Ectodermal cell (in vitro differentiated cells): ENCODE data around the gene TMEM233.
"Not testable (repeated sequence)": the region's sequence is repeated elsewhere in the genome, so short reads cannot be mapped to it uniquely, and the experiment has no call there.

Experiments used
- H3K27ac ChIP-seq: 2 replicates; pipeline ENCODE4 v1.7.0; 2013; ENCODE audit warnings: mild to moderate bottlenecking, low read depth, low read length; ENCODE audit not compliant: insufficient read depth, poor library complexity, severe bottlenecking
- H3K27me3 ChIP-seq: 2 replicates; pipeline ENCODE4 v1.7.0; 2013; ENCODE audit warnings: mild to moderate bottlenecking, low read length; ENCODE audit not compliant: insufficient read depth, control insufficient read depth, poor library complexity, severe bottlenecking
- H3K36me3 ChIP-seq: one replicate; pipeline ENCODE4 v1.7.0; 2013; ENCODE audit warnings: low read length; ENCODE audit not compliant: control insufficient read depth, insufficient read depth
- H3K4me1 ChIP-seq: one replicate; pipeline ENCODE4 v1.7.0; 2013; ENCODE audit warnings: low read length; ENCODE audit not compliant: control insufficient read depth, insufficient read depth
- H3K4me3 ChIP-seq: 2 replicates; pipeline ENCODE4 v1.7.0; 2013; ENCODE audit warnings: low read depth, low read length, control low read depth; ENCODE audit not compliant: insufficient read depth
- H3K9me3 ChIP-seq: 2 replicates; pipeline ENCODE4 v1.7.0; 2013; ENCODE audit warnings: mild to moderate bottlenecking, low read length, moderate library complexity; ENCODE audit not compliant: control insufficient read depth
- WGBS, 2 experiments: methylation state at CpG; one replicate each; pipeline ENCODE4 v1.1.7; 2013; ENCODE audit warnings: missing lambda C conversion rate in 2 of 2; 5-methylcytosine and 5-hydroxymethylcytosine counted together

TMEM233 gene

GRCh38 chr12:119602734-119603094 lies 9.1 kb downstream of the TMEM233 start:
- Histone ChIP-seq H3K4me3 (no peak overlapping the region), H3K36me3 (no peaks in the 10 kb centered on the region), H3K9me3 (no peaks in the 10 kb centered on the region), H3K4me1 (no peaks in the 10 kb centered on the region), H3K27me3 (peaks cover 20% of the 10 kb centered on the region), H3K27ac (no peak overlapping the region)
- WGBS, 2 experiments, result 84 to 87% methylated on average over 4 of the region's 4 CpGs

DNA sequence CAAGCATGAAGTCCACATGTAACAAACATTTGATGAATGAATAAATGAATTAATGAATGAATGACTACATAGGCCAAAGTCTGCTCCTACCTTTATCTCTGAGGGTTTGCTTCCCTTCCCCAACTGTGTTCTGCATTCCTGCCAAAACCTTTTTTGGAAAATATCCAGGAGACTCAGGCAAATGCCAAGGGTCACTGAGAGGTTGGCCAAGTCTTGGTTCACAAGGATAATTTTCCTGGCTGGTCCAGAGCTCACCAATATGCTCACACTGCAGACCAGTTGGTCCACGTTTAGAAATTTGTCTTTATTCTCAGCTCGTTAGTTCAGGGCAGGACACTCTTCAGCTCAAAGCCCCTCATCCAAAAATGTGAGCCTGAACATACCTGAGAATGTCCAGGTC lies 10.2 kb downstream of the TMEM233 start:
- Histone ChIP-seq H3K9me3 (no peaks in the 10 kb centered on the region), H3K27me3 (peaks cover 9% of the 10 kb centered on the region), H3K4me1 (no peaks in the 10 kb centered on the region), H3K27ac (no peak overlapping the region), H3K4me3 (no peak overlapping the region), H3K36me3 (no peaks in the 10 kb centered on the region)
- WGBS, 2 experiments, result 85 to 91% methylated on average over 2 of the region's 2 CpGs

- Histone ChIP-seq H3K4me3 (no peak overlapping the region), H3K27me3 (no peaks in the 10 kb centered on the region), H3K4me1 (no peaks in the 10 kb centered on the region), H3K27ac (no peak overlapping the region), H3K9me3 (no peaks in the 10 kb centered on the region), H3K36me3 (no peaks in the 10 kb centered on the region)
- WGBS, 2 experiments, result 76 to 81% methylated on average over 3 of the region's 3 CpGs
Observed at GRCh38 chr12:119609358-119609757, 15.8 kb downstream of the TMEM233 start.

- Histone ChIP-seq H3K27ac (no peak overlapping the region), H3K27me3 (no peaks in the 10 kb centered on the region), H3K36me3 (no peaks in the 10 kb centered on the region), H3K4me3 (no peak overlapping the region), H3K9me3 (no peaks in the 10 kb centered on the region), H3K4me1 (no peaks in the 10 kb centered on the region)
- 78% methylated on average over 9 of the region's 9 CpGs for WGBS, 2 experiments
Observed at GRCh38 chr12:119613319-119613936, 19.9 kb downstream of the TMEM233 start.

- H3K27me3 ChIP-seq, result no peaks in the 10 kb centered on the region
- no peaks in the 10 kb centered on the region for H3K9me3 ChIP-seq
- H3K4me3 ChIP-seq, result no peak overlapping the region
- no peaks in the 10 kb centered on the region for H3K4me1 ChIP-seq
- H3K36me3 ChIP-seq, result no peaks in the 10 kb centered on the region
- H3K27ac ChIP-seq, result no peak overlapping the region
Observed at GRCh38 chr12:119614705-119615104, 21.1 kb downstream of the TMEM233 start.

DNA sequence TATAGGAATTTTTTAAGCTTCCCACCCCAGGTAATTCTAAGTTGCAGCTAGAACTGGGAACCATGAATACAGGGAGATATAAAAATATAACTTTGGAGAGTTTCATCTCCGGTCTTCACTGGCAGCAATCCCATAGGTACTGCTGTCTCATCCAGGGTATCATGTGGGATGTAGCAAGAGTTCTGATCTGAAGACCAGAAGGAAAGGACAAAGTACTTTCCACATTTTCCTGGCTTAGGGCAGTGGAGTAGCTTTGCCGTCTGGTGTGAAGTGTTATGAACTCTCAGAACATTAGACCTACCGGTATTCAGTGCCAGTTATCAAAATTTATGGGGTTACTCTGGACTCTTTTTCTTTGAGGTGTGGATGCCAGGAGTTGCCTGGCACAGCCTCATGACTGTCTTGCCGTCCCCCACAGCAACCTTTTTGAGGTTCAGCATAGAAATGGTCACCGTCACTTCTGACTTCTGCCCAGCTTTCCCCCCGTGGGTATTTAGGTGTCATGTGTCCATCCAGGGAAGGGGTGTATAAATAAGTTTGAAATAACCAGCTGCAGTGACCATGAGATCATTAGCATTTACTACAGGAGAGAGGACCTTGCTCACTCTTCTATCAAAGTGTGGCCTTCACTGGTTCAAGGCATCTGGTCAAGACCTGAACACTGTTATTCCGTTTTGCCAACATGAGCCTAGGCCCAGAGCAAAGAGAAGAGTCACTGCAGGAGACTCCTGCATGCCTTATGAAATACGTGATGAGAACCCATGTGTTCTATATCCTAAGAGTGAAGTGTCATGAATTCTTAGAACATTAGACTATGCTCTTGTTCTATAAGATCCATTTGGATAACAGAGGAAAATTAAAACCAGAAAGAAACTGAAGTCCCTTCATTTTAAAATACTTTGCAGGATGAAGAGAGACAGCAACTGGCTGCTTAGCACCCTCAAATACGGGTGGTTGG lies 22.2 kb downstream of the TMEM233 start:
- Histone ChIP-seq H3K36me3 (no peaks in the 10 kb centered on the region), H3K27me3 (no peaks in the 10 kb centered on the region), H3K4me1 (no peaks in the 10 kb centered on the region), H3K27ac (no peak overlapping the region), H3K4me3 (no peak overlapping the region), H3K9me3 (no peaks in the 10 kb centered on the region)
- 93 to 95% methylated on average over 8 to 9 of the region's 9 CpGs for WGBS, 2 experiments

GRCh38 chr12:119618328-119618896 lies 24.8 kb downstream of the TMEM233 start:
- H3K4me1 ChIP-seq, result not testable (repeated sequence)

GRCh38 chr12:119620490-119620889 lies 26.9 kb downstream of the TMEM233 start:
- H3K27ac ChIP-seq, result no peak overlapping the region
- H3K4me1 ChIP-seq, result no peaks in the 10 kb centered on the region
- whole genome bisulfite sequencing, 2 experiments, result 89% methylated on average over 1 of the region's 1 CpG; no CpG with 5 or more reads in 1 of the 2 experiments
- H3K27me3 ChIP-seq, result no peaks in the 10 kb centered on the region
- no peaks in the 10 kb centered on the region for H3K9me3 ChIP-seq
- H3K4me3 ChIP-seq, result no peak overlapping the region
- no peaks in the 10 kb centered on the region for H3K36me3 ChIP-seq

More at GRCh38 chr12:119618328-119618896, 24.8 kb downstream of the TMEM233 start:
- not testable (repeated sequence) for H3K4me3 ChIP-seq, H3K27me3 ChIP-seq, H3K9me3 ChIP-seq, H3K27ac ChIP-seq, H3K36me3 ChIP-seq
- 92 to 94% methylated on average over 1 of the region's 1 CpG for WGBS, 2 experiments

- Histone ChIP-seq H3K4me3 (no peak overlapping the region), H3K27ac (no peak overlapping the region), H3K36me3 (no peaks in the 10 kb centered on the region), H3K27me3 (no peaks in the 10 kb centered on the region), H3K9me3 (no peaks in the 10 kb centered on the region), H3K4me1 (no peaks in the 10 kb centered on the region)
- WGBS, 2 experiments, result 79 to 89% methylated on average over 2 of the region's 2 CpGs
Observed at GRCh38 chr12:119621878-119622277, 28.3 kb downstream of the TMEM233 start.

- H3K9me3 ChIP-seq, result no peaks in the 10 kb centered on the region
- no peaks in the 10 kb centered on the region for H3K4me1 ChIP-seq
- H3K27me3 ChIP-seq, result no peaks in the 10 kb centered on the region
- no peak overlapping the region for H3K4me3 ChIP-seq
- no peak overlapping the region for H3K27ac ChIP-seq
- WGBS, 2 experiments, result 88 to 92% methylated on average over 4 of the region's 4 CpGs
- H3K36me3 ChIP-seq, result no peaks in the 10 kb centered on the region
Observed at GRCh38 chr12:119624966-119625365, 31.4 kb downstream of the TMEM233 start.
